GM18907 (cell line): ENCODE measurements around the gene ACTN3.
"Not testable (repeated sequence)": the region's sequence is repeated elsewhere in the genome, so short reads cannot be mapped to it uniquely, and the experiment has no call there.

Experiments
- ATAC-seq: cut with Tn5 transposase; IDR thresholded peaks from one replicate; pipeline ENCODE4 v1.9.1; 2021; ENCODE audit warnings: mild to moderate bottlenecking, moderate library complexity; ENCODE audit not compliant: unreplicated experiment

Gene ACTN3

GRCh38 chr11:66546368-66546965 is at the start of gene ACTN3:
ACTN3 (plus strand) TSS chr11:66546903; CDS start chr11:66546938, 35 bp downstream.
- ATAC-seq: no peak

DNA sequence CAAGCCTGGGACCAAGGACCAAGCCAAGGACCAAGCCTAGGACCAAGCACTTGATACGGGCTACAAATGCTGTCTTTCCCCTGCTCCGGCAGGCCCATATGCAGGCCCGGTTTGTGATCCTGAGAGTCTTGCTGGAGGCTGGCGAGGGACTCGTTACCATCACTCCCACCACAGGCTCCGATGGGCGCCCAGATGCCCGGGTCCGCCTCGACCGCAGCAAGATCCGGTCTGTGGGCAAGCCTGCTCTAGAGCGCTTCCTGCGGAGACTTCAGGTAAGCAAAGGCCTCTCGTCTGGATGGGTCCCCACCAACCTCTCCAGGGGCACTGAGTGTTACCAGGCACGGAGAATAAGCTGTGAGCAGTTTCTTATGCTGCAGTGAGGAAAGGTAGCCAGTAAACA is 49.5 kb upstream of the ACTN3 start:
- ATAC-seq: no peak

DNA sequence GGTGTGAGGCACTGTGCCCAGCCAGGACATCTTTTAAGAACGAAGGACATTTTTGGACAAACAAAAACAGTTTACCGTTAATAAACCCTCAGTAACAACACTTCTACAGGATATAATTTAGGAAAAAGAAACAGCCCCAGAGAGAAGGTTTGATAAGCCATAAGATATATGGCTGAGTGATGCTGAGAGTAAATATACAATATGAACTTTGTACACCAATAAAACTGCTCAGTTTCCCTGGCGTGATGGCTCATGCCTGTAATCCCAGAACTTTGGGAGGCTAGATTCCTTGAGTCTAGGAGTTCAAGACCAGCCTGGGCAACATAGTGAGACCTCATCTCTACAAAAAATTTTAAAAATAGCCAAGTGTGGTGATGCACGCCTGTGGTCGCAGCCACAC is 48.2 kb upstream of the ACTN3 start:
- no peak for ATAC-seq

- no peak for ATAC-seq
These were observed 41.4 kb upstream of the ACTN3 start for GRCh38 chr11:66505276-66505816.

- no peak for ATAC-seq
These were observed 37.6 kb upstream of the ACTN3 start for GRCh38 chr11:66509131-66509561.

GRCh38 chr11:66510271-66510989 is 36.3 kb upstream of the ACTN3 start, which contains the start of gene BBS1:
BBS1 (plus strand) TSS chr11:66510635; CDS start chr11:66510660, 25 bp downstream.
- peak; percentile 82 for ATAC-seq

DNA sequence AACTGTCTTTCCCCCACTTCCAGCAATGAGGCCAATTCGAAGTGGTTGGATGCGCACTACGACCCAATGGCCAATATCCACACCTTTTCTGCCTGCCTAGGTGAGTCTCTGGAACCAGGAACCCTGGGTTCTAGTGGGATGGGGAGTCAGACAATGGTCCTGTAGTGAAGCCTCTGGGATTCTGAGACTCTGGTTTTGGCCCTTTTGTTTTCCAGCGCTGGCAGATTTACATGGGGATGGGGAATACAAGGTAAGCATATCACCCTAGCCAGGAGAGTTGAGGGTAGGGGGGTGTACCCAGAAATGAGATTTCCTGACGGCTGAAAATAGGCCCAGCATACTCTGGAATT is 35.7 kb upstream of the ACTN3 start:
- ATAC-seq: no peak

DNA sequence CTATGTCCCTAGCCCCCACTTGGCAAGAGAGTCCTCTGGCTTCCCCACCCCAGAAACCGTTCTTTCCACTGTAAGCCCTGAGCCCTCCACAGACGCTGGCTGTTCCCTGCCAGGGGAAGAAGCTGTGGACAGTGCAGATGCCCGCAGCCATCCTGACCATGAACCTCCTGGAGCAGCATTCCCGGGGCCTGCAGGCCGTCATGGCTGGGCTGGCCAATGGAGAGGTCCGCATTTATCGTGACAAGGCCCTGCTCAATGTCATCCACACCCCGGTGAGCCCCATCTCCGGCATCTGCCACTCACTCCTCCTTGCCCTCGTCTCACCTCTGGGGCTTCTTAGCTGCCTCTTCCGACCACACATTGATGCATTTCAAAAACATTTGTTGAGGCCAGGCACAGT is 23.1 kb upstream of the ACTN3 start:
- no peak for ATAC-seq

GRCh38 chr11:66524304-66525040 is 22.2 kb upstream of the ACTN3 start:
- ATAC-seq: no peak

DNA sequence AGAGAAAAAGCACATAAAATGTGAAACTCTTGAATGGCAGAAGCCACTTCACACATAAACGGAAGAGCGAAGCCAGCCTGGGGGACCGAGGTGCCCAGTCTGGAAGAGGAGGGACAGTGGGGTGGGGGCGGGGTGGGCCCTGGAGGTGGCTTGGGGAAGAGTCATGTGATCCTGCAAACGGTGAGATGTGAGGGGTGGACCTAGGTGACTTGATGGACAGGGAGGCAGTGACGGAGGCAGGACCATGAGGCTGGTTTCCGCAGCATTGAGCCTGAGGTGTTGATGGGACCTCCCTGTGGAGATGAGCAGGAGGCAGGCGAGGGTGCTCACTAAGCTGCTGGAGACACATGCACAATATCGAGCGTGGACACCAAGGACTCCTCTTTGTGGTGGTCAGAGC is 17.6 kb upstream of the ACTN3 start:
- ATAC-seq: no peak

DNA sequence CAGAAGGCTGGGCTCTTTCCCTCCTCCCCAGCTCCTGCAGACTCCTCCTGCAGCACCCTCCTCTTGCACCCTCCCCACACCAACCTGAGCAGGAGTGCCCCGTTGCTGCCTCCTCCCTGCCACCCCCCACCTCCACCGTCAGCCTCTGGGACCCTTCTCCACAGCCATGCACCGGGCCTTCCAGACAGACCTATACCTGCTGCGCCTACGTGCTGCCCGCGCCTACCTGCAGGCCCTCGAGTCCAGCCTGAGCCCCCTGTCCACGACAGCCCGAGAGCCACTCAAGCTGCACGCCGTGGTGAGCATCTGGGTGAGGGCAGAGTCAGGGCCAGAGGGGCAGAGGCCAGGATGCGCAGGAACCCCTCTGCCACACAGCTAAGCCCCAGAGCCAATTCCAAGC is 17.0 kb upstream of the ACTN3 start:
- ATAC-seq: no peak

DNA sequence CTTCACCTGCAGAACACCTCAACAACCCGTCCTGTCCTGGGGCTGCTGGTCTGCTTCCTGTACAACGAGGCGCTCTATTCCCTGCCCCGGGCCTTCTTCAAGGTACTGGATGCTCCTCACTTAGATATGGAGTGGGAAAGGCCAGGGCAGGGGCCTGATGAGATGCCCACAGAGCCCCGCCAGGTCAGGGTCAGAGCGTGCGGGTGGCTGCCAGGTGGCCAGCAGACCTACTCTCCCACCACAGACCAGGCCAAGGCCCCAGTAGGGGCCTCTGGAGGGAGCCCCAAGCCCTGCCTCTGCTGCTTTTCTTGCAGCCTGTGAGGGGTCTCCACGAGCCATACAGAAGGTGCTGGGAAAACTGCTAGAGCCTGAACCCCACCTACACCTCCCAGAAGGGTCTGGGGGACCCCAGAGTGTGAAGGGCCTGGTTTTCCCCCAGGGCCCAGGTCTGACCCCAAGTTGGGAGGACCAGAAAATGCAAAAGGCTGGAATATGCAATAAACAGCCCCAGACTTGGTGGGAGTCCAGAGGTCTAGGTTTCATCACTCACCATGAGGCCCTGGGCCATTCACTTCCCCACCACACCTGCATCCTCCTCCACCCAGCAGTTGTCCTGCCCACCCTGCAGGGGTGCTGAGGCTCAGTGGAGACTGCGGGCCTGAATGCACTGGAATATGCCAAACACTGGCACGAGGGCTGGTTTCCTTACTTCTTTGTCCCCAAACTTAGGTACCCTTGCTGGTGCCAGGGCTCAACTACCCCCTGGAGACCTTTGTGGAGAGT is 15.6 kb upstream of the ACTN3 start:
- ATAC-seq: no peak

DNA sequence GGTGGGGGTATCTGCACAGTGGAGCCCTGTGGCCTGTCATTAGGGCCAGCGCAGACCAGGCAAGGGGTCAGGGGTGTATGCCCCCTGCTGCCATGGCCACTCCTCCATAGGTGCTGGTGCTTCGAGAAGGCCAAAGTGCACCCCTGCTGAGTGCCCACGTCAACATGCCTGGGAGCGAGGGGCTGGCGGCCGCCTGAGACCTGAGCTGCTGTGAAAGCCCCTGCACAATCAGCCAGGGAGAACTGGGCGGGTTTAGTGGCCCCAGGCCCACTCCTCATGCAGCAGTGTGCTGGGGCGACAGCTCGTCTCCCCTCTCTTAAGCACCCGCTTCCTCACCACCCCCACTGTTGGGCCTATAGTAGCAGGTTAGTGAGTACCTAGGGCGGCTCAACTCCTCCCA is 14.9 kb upstream of the ACTN3 start:
- ATAC-seq: no peak

GRCh38 chr11:66532784-66533183 is 13.9 kb upstream of the ACTN3 start:
- no peak for ATAC-seq

- no peak for ATAC-seq
These were observed 7.4 kb upstream of the ACTN3 start for GRCh38 chr11:66539170-66539869.

DNA sequence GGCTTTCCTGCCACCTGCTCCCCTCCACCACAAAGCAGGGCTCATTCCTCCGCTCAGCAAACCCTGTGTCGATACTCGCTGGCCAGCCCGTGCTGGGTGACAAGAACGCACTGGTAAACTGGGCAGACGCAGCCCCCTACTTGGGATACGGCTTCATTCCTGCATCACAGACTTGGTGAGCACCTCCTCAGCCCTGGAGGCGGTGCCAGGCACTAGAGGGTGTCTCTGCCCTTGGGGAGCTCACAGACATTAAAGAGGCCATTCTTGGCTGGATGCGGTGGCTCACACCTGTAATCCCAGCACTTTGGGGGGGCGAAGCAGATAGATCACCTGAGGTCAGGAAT is 6.9 kb upstream of the ACTN3 start:
- ATAC-seq: no peak

- ATAC-seq: not testable (repeated sequence)
These were observed 6.1 kb upstream of the ACTN3 start for GRCh38 chr11:66540598-66540997.

DNA sequence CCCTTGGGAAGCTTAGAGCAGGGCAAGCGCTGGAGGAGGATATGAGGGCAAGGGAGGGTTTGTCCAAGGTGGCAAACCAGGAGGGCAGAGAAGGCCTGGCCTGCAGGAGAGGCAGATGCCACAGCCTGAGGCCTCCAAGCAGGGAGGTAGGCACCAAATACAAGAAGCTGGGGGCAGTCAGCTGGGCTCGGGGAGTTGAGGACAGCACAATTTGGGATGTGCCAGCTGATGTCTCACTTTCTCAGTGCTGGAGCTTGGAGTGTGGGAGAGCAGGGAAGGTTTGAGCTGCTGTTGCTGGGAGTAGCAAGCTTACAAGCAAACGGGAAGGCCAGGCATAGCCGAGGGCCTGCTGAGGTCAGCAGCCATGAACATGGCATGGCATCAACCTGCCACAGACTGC is 4.8 kb upstream of the ACTN3 start:
- no peak for ATAC-seq

GRCh38 chr11:66542362-66542761 is 4.3 kb upstream of the ACTN3 start:
- ATAC-seq: no peak

GRCh38 chr11:66543263-66544107 is 3.2 kb upstream of the ACTN3 start:
- peak; percentile 40 for ATAC-seq
